ENCODE results near the gene OR2H1. TPM values are rescaled to one million over a fixed set of nuclear protein-coding genes. Genes with fewer than 3 reads are reported as not detected.

OR2H1 gene
- total RNA-seq, 3 donors from 2014 or later = not detected

GRCh38 chr6:29510746-29511300, 53.9 kb downstream of the OR2H1 start:
- no peak for TF ChIP-seq CTCF (IDR thresholded peaks at IDR 0.05)
- Histone ChIP-seq H3K9me3 (no peaks in the 10 kb centered on the region), H3K36me3 (ENCODE audit: low read depth) (no peaks in the 10 kb centered on the region), H3K4me1 (ENCODE audit: low read depth) (no peaks in the 10 kb centered on the region), H3K4me3 (no peak overlapping the region)
- DNase-seq = no peak
- no peak for ATAC-seq
- intact Hi-C loops (cut with DNase I, micrococcal nuclease) = no loop called here

Other genes with a start within 250 kb of the OR2H1 start
- gene OR14J1, start 155.5 kb upstream of the OR2H1 start, total RNA-seq = not detected
- not detected for gene OR5V1, start 88.3 kb upstream of the OR2H1 start, total RNA-seq
- gene OR12D3, start 81.9 kb upstream of the OR2H1 start, total RNA-seq = not detected
- gene OR12D2, start 61.5 kb upstream of the OR2H1 start, total RNA-seq = not detected
- not detected for gene OR12D1, start 42.2 kb upstream of the OR2H1 start, total RNA-seq
- not detected for gene OR10C1, start 17.8 kb upstream of the OR2H1 start, total RNA-seq
- not detected for gene OR11A1, start 84 bp upstream of the OR2H1 start, total RNA-seq
- 1 to 10 TPM in 1 of 3 donors, not detected in 2; 1.0 TPM for gene MAS1L, start 30.8 kb downstream of the OR2H1 start, total RNA-seq
- 10 to 100 TPM in 1 of 3 donors, 1 to 10 TPM in 1, not detected in 1; 4.2 to 11.7 TPM for gene UBD, start 102.6 kb downstream of the OR2H1 start, total RNA-seq
- gene OR2H2, start 128.0 kb downstream of the OR2H1 start, total RNA-seq = not detected
- gene GABBR1, start 176.0 kb downstream of the OR2H1 start, total RNA-seq = 10 to 100 TPM; 12.2 to 62.5 (median 21.8) TPM
- not detected for gene MOG, start 199.9 kb downstream of the OR2H1 start, total RNA-seq
- not detected for gene ZFP57, start 224.0 kb downstream of the OR2H1 start, total RNA-seq

All from mucosa of descending colon (tissue), 3 donors.